NT2/D1 (cell line): Measurements from ENCODE around the gene FMNL2.

ENCODE experiments used
- SUZ12 ChIP-seq: IDR thresholded peaks from 2 replicates; pipeline ENCODE4 v1.6.1; 2011; ENCODE audit not compliant: insufficient read length, insufficient read depth; ENCODE audit errors: extremely low read depth
- YY1 ChIP-seq: IDR thresholded peaks from 2 replicates; pipeline ENCODE4 v1.6.1; 2011; ENCODE audit not compliant: insufficient read length, insufficient read depth
- ZNF274 ChIP-seq: IDR thresholded peaks from 2 replicates; pipeline ENCODE4 v1.6.1; 2011; ENCODE audit warnings: mild to moderate bottlenecking, low read depth, low read length

- TF ChIP-seq ZNF274 (no peak), YY1 (no peak), SUZ12 (no peak)
Observed at GRCh38 chr2:152544638-152545037, 209.7 kb downstream of the FMNL2 start.
